ENCODE results near the gene RSPH3. TPM values are rescaled to one million over a fixed set of nuclear protein-coding genes. Genes with fewer than 3 reads are reported as not detected.
A peak's percentile ranks its signal among the peaks of the same experiment; 100 is the strongest.

Gene RSPH3
- total RNA-seq, 2 donors from 2014 or later: 1.6 to 2.7 TPM

GRCh38 chr6:158987657-158988056, 12.3 kb downstream of the RSPH3 start:
- no peak for ATAC-seq
- H3K4me1 Mint-ChIP-seq: no peaks in the 10 kb centered on the region

GRCh38 chr6:158978757-158979156, 21.2 kb downstream of the RSPH3 start:
- Mint-ChIP-seq H3K4me3 (no peak overlapping the region), H3K36me3 (ENCODE audit: low read depth) (peaks cover 5% of the 10 kb centered on the region), H3K4me1 (peaks cover 4% of the 10 kb centered on the region), H3K27ac (no peak overlapping the region), H3K27me3 (no peaks in the 10 kb centered on the region)
- H3K9me3 ChIP-seq (ENCODE audit: control insufficient read depth, low read length, poor library complexity, severe bottlenecking): no peaks in the 10 kb centered on the region
- ATAC-seq (no peak), DNase-seq (no peak)

More at GRCh38 chr6:158987657-158988056, 12.3 kb downstream of the RSPH3 start:
- Mint-ChIP-seq H3K36me3 (ENCODE audit: low read depth) (peaks cover 2% of the 10 kb centered on the region), H3K4me3 (no peak overlapping the region), H3K27ac (no peak overlapping the region), H3K27me3 (no peaks in the 10 kb centered on the region)
- H3K9me3 ChIP-seq (ENCODE audit: control insufficient read depth, low read length, poor library complexity, severe bottlenecking): no peaks in the 10 kb centered on the region
- no peak for DNase-seq

GRCh38 chr6:158977382-158977781, 22.6 kb downstream of the RSPH3 start:
- no peaks in the 10 kb centered on the region for H3K9me3 ChIP-seq (ENCODE audit: control insufficient read depth, low read length, poor library complexity, severe bottlenecking)
- Mint-ChIP-seq H3K36me3 (ENCODE audit: low read depth) (peaks cover 5% of the 10 kb centered on the region), H3K4me1 (peaks cover 2% of the 10 kb centered on the region), H3K27me3 (no peaks in the 10 kb centered on the region), H3K27ac (no peak overlapping the region), H3K4me3 (peak overlapping the region; percentile 39)
- ATAC-seq: no peak
- no peak for DNase-seq

GRCh38 chr6:158972241-158973233, 27.5 kb downstream of the RSPH3 start:
- no peaks in the 10 kb centered on the region for H3K9me3 ChIP-seq (ENCODE audit: control insufficient read depth, low read length, poor library complexity, severe bottlenecking)
- Mint-ChIP-seq H3K36me3 (ENCODE audit: low read depth) (peaks cover 2% of the 10 kb centered on the region), H3K27ac (peak overlapping the region; percentile 8), H3K4me1 (peaks cover 2% of the 10 kb centered on the region), H3K4me3 (no peak overlapping the region), H3K27me3 (no peaks in the 10 kb centered on the region)
- ATAC-seq (peak; percentile 63), DNase-seq (no peak)

GRCh38 chr6:158970640-158971275, 29.2 kb downstream of the RSPH3 start:
- Mint-ChIP-seq H3K27me3 (no peaks in the 10 kb centered on the region), H3K27ac (peak overlapping the region; percentile 56), H3K4me3 (no peak overlapping the region), H3K36me3 (ENCODE audit: low read depth) (no peaks in the 10 kb centered on the region), H3K4me1 (no peaks in the 10 kb centered on the region)
- no peaks in the 10 kb centered on the region for H3K9me3 ChIP-seq (ENCODE audit: control insufficient read depth, low read length, poor library complexity, severe bottlenecking)
- ATAC-seq (no peak), DNase-seq (no peak)

- Mint-ChIP-seq H3K4me3 (no peak overlapping the region), H3K27ac (no peak overlapping the region), H3K27me3 (no peaks in the 10 kb centered on the region), H3K36me3 (ENCODE audit: low read depth) (no peaks in the 10 kb centered on the region), H3K4me1 (no peaks in the 10 kb centered on the region)
- no peak for ATAC-seq
- DNase-seq: no peak
- H3K9me3 ChIP-seq (ENCODE audit: control insufficient read depth, low read length, poor library complexity, severe bottlenecking): no peaks in the 10 kb centered on the region
These were observed 30.9 kb downstream of the RSPH3 start for GRCh38 chr6:158969148-158969547.

- H3K36me3 Mint-ChIP-seq (ENCODE audit: low read depth): no peaks in the 10 kb centered on the region
- no peak overlapping the region for H3K27ac Mint-ChIP-seq
- no peak overlapping the region for H3K4me3 Mint-ChIP-seq
- no peak for DNase-seq
- ATAC-seq: no peak
- no peaks in the 10 kb centered on the region for H3K27me3 Mint-ChIP-seq
- H3K9me3 ChIP-seq (ENCODE audit: control insufficient read depth, low read length, poor library complexity, severe bottlenecking): no peaks in the 10 kb centered on the region
- H3K4me1 Mint-ChIP-seq: peaks cover 4% of the 10 kb centered on the region
These were observed 36.8 kb downstream of the RSPH3 start for GRCh38 chr6:158963020-158963808.

GRCh38 chr6:158962371-158962770, 37.6 kb downstream of the RSPH3 start:
- Mint-ChIP-seq H3K4me3 (no peak overlapping the region), H3K27me3 (no peaks in the 10 kb centered on the region), H3K4me1 (peaks cover 4% of the 10 kb centered on the region), H3K27ac (no peak overlapping the region), H3K36me3 (ENCODE audit: low read depth) (no peaks in the 10 kb centered on the region)
- H3K9me3 ChIP-seq (ENCODE audit: control insufficient read depth, low read length, poor library complexity, severe bottlenecking): no peaks in the 10 kb centered on the region
- DNase-seq (no peak), ATAC-seq (no peak)

- Mint-ChIP-seq H3K4me1 (peaks cover 7% of the 10 kb centered on the region), H3K36me3 (ENCODE audit: low read depth) (no peaks in the 10 kb centered on the region), H3K27me3 (no peaks in the 10 kb centered on the region), H3K27ac (no peak overlapping the region), H3K4me3 (no peak overlapping the region)
- H3K9me3 ChIP-seq (ENCODE audit: control insufficient read depth, low read length, poor library complexity, severe bottlenecking): no peaks in the 10 kb centered on the region
- ATAC-seq (no peak), DNase-seq (no peak)
These were observed 40.0 kb downstream of the RSPH3 start for GRCh38 chr6:158960026-158960425.

GRCh38 chr6:158959552-158959951, 40.5 kb downstream of the RSPH3 start:
- DNase-seq (no peak), ATAC-seq (no peak)
- Mint-ChIP-seq H3K36me3 (ENCODE audit: low read depth) (no peaks in the 10 kb centered on the region), H3K4me3 (peak overlapping the region; percentile 31), H3K4me1 (peaks cover 9% of the 10 kb centered on the region), H3K27me3 (no peaks in the 10 kb centered on the region), H3K27ac (no peak overlapping the region)
- H3K9me3 ChIP-seq (ENCODE audit: control insufficient read depth, low read length, poor library complexity, severe bottlenecking): no peaks in the 10 kb centered on the region

- DNase-seq (peak in 1 of 3 donors; percentile 17), ATAC-seq (peak; percentile 66)
- H3K4me3 Mint-ChIP-seq: no peak overlapping the region
- H3K27me3 Mint-ChIP-seq: no peaks in the 10 kb centered on the region
- no peaks in the 10 kb centered on the region for H3K36me3 Mint-ChIP-seq (ENCODE audit: low read depth)
- H3K9me3 ChIP-seq (ENCODE audit: control insufficient read depth, low read length, poor library complexity, severe bottlenecking): no peaks in the 10 kb centered on the region
- peaks cover 9% of the 10 kb centered on the region for H3K4me1 Mint-ChIP-seq
- H3K27ac Mint-ChIP-seq: peak overlapping the region; percentile 37
These were observed 41.3 kb downstream of the RSPH3 start for GRCh38 chr6:158958504-158959386.

- Mint-ChIP-seq H3K4me3 (no peak overlapping the region), H3K4me1 (peaks cover 9% of the 10 kb centered on the region), H3K36me3 (ENCODE audit: low read depth) (no peaks in the 10 kb centered on the region), H3K27me3 (no peaks in the 10 kb centered on the region), H3K27ac (no peak overlapping the region)
- no peak for DNase-seq
- ATAC-seq: no peak
- H3K9me3 ChIP-seq (ENCODE audit: control insufficient read depth, low read length, poor library complexity, severe bottlenecking): no peaks in the 10 kb centered on the region
These were observed 44.7 kb downstream of the RSPH3 start for GRCh38 chr6:158955255-158955654.

Data from T-helper 17 cell (primary cell).